Measurements from ENCODE around the gene CYB5A.

Gene CYB5A

GRCh38 chr18:74215863-74216262 lies 75.9 kb downstream of the CYB5A start:
- no peak for DNase-seq (ENCODE audit: low spot score)

GRCh38 chr18:74213429-74213828 lies 78.3 kb downstream of the CYB5A start:
- DNase-seq (ENCODE audit: low spot score) = no peak

DNA sequence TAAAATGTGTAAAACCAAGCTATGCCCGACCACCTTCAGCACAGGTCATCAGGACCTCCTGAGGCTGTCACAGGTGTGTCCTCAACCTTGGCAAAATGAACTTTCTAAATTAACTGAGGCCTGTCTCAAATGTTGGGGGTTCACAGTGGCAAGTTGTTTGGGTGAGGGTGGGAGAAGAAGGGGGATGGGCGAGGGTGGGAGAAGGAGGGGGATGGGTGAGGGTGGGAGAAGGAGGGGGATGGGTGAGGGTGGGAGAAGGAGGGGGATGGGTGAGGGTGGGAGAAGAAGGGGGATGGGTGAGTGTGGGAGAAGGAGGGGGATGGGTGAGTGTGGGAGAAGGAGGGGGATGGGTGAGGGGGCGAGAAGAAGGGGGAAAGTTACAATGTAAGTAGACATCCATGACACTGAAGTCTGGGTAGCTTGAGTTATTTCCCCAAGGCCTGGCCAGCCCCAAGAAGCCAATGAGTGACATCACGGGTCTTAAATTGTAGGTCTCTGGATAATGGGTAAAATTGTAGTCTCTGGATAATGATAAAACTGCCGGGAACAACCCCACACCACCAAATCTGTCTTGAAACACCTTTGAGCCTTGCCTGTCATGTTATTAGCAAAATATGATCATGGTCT lies 87.1 kb downstream of the CYB5A start:
- DNase-seq (ENCODE audit: low spot score) = no peak

DNA sequence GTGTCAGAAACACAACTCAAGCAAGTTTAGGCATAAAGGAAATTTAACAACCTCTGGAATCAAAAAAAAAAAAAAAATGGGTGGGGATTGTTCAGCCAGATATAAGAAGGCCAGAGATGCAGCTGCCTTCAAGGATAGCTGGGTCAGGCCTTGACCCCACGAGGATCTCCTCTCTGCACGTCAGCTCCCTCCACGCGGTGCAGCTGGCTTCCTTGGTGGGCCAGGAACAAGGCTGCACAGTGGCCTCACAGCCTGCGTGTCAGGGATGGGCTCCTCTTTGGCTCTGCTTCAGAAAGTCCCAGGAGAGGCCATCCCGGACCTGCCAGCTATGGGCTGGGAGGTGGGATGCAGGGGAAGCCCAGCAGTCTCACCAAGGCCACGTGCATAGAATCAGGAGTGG lies 88.0 kb downstream of the CYB5A start:
- no peak for DNase-seq (ENCODE audit: low spot score)
